ENCODE data around the gene RIPK4.

- TF ChIP-seq CTCF (IDR thresholded peaks at IDR 0.05) (no peak), POLR2A (IDR thresholded peaks at IDR 0.05) (no peak)
These were observed 7.5 kb downstream of the RIPK4 start for GRCh38 chr21:41759214-41759840.
